SK-N-MC (cell line): ENCODE results near the gene LRRC8B.

Experiments
- EZH2 ChIP-seq: fragments of 200-600 bp; sonication (generic); IDR thresholded peaks from one replicate; pipeline ENCODE4 v1.6.1; 2017; ENCODE audit warnings: antibody characterized with exemption
- FOXP2 ChIP-seq: optimal IDR thresholded peaks from 2 replicates; pipeline ENCODE3; 2011; ENCODE audit warnings: mild to moderate bottlenecking, moderate library complexity; ENCODE audit not compliant: insufficient read depth; ENCODE audit errors: extremely low read length, control extremely low read depth
- POLR2AphosphoS5 ChIP-seq: IDR thresholded peaks from 2 replicates; pipeline ENCODE4 v1.6.1; 2012; ENCODE audit warnings: mild to moderate bottlenecking, low read depth, low read length, borderline replicate concordance

- no peak for TF ChIP-seq POLR2AphosphoS5
- TF ChIP-seq FOXP2, result no peak
- no peak for TF ChIP-seq EZH2
These were observed 2.6 kb downstream of the LRRC8B start for GRCh38 chr1:89527256-89527655.
